BE2C (cell line): Measurements from ENCODE around the gene PROX1.
"Not testable (repeated sequence)": the region's sequence is repeated elsewhere in the genome, so short reads cannot be mapped to it uniquely, and the experiment has no call there.

ENCODE experiments used
- DNase-seq: peaks from one replicate; pipeline ENCODE4 v3.0.0-alpha.2; 2020
- H3K27me3 ChIP-seq: fragments of 250-450 bp; sonication (Bioruptor Pico); 2 replicates; pipeline ENCODE4 v1.5.1; 2020; ENCODE audit warnings: mild to moderate bottlenecking
- H3K36me3 ChIP-seq: fragments of 250-450 bp; sonication (Bioruptor Pico); 2 replicates; pipeline ENCODE4 v1.5.1; 2020; ENCODE audit warnings: mild to moderate bottlenecking
- H3K4me1 ChIP-seq: fragments of 250-450 bp; sonication (Bioruptor Pico); 2 replicates; pipeline ENCODE4 v1.5.1; 2020
- H3K4me3 ChIP-seq: 2 replicates; pipeline ENCODE4 v1.5.1; 2011; ENCODE audit warnings: low read depth, low read length
- H3K9me3 ChIP-seq: fragments of 250-450 bp; sonication (Bioruptor Pico); 2 replicates; pipeline ENCODE4 v1.5.1; 2020
- TF ChIP-seq, protein P1 (sequence below): IDR thresholded peaks from 2 replicates; pipeline ENCODE4 v1.5.1; 2012; ENCODE audit warnings: mild to moderate bottlenecking, low read depth, low read length

PROX1 gene

DNA sequence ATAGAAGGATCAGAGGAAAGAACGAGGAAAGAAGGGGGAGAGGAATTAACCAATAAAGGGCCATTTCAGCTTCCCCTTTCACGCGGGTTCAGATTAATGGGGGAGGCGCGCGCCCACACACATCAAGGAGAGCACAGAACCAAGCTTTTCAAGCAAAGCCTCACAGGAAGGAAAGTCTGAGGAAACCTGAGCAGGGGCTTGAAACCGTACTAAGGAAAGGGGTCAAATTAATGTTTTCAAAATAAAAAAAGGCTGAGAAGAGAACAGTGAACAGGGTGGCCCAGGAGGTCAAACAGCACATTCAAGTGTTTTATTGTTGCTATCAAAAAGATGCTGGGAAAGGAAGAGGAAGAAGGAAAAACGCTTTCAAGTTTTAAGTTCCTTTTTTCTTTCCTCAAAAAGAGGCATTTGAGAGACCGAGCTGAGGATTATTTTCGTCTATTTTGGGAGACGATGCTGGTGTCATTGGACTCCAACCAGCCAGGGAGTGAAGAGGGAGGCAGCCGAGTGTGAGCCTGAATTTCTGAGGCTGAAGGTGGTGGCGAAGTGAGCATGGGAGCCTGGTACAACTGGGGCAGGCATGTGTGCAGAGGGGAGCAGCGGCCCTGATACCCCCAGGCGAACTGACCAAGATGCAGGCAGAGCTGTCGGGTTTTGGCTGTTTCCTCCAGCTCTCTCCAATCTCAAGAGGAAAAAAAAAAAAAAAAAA is 88.4 kb downstream of the PROX1 start:
- peaks cover 18% of the 10 kb centered on the region for H3K4me1 ChIP-seq
- no peaks in the 10 kb centered on the region for H3K27me3 ChIP-seq
- DNase-seq, result no peak
- TF ChIP-seq, protein P1, sequence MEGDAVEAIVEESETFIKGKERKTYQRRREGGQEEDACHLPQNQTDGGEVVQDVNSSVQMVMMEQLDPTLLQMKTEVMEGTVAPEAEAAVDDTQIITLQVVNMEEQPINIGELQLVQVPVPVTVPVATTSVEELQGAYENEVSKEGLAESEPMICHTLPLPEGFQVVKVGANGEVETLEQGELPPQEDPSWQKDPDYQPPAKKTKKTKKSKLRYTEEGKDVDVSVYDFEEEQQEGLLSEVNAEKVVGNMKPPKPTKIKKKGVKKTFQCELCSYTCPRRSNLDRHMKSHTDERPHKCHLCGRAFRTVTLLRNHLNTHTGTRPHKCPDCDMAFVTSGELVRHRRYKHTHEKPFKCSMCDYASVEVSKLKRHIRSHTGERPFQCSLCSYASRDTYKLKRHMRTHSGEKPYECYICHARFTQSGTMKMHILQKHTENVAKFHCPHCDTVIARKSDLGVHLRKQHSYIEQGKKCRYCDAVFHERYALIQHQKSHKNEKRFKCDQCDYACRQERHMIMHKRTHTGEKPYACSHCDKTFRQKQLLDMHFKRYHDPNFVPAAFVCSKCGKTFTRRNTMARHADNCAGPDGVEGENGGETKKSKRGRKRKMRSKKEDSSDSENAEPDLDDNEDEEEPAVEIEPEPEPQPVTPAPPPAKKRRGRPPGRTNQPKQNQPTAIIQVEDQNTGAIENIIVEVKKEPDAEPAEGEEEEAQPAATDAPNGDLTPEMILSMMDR, result no peak
- H3K9me3 ChIP-seq, result no peaks in the 10 kb centered on the region
- H3K4me3 ChIP-seq, result no peak overlapping the region
- H3K36me3 ChIP-seq, result no peaks in the 10 kb centered on the region

DNA sequence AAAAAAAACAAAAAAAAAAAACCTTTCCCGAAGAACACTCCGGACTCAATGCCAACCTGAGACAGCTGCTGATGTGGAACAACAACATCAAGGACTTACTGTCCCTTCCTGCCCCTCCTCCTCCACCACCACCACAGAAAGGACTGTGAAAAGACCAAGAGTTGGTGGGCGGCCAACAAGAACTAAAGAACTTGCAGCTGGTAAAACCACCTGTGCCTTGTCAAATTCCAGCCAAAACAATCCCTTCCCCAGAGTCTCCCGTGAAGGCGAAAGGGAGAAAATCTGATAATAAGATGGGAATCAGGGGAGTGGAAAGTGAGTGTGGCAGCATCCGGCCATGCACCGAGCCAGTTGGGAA is 88.9 kb downstream of the PROX1 start:
- TF ChIP-seq, protein P1, result no peak
- Histone ChIP-seq H3K4me3 (no peak overlapping the region), H3K4me1 (peaks cover 18% of the 10 kb centered on the region), H3K27me3 (no peaks in the 10 kb centered on the region), H3K9me3 (no peaks in the 10 kb centered on the region), H3K36me3 (no peaks in the 10 kb centered on the region)
- DNase-seq, result no peak

DNA sequence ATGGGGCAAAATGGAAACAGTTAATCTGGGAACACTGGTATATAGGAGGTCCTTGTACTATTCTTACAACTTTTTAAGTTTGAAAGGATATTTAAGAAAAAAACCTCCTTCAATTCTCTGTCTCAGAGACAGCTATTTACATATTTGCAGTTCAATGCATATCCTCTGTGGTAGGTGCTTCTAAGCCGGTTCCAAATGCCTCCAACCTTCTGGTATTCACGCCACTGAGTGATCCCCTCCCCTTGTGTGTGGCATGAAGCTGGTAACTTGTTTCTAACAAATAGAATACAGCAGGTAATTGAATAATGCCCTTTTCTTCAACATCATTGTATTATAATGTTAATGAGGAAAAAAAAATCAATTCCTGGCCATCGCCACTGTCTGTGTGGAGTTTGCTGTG is 91.2 kb downstream of the PROX1 start:
- TF ChIP-seq, protein P1, result no peak
- no peak for DNase-seq
- Histone ChIP-seq H3K27me3 (no peaks in the 10 kb centered on the region), H3K9me3 (no peaks in the 10 kb centered on the region), H3K36me3 (no peaks in the 10 kb centered on the region), H3K4me1 (peaks cover 16% of the 10 kb centered on the region), H3K4me3 (no peak overlapping the region)

DNA sequence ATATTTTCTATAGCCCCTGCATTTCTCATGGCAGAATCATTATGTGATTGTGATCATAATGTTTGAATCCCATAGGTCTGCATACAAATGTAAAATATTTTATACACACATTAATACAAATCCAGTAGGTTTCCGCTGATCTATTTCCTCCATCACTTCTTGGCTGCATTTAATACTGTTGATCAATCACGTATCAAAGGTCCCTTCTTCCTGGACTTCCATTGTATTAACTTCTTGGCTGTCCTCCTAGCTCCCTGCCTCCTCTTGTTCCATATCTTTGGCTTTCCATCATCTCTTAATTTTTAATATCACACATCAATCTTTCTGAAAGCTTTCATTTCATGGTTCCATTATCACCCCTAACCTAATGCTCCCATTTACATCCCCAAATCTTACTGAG is 97.6 kb downstream of the PROX1 start:
- no peaks in the 10 kb centered on the region for H3K4me1 ChIP-seq
- TF ChIP-seq, protein P1, result no peak
- no peak for DNase-seq
- no peaks in the 10 kb centered on the region for H3K27me3 ChIP-seq
- H3K4me3 ChIP-seq, result no peak overlapping the region
- H3K36me3 ChIP-seq, result no peaks in the 10 kb centered on the region
- H3K9me3 ChIP-seq, result no peaks in the 10 kb centered on the region

DNA sequence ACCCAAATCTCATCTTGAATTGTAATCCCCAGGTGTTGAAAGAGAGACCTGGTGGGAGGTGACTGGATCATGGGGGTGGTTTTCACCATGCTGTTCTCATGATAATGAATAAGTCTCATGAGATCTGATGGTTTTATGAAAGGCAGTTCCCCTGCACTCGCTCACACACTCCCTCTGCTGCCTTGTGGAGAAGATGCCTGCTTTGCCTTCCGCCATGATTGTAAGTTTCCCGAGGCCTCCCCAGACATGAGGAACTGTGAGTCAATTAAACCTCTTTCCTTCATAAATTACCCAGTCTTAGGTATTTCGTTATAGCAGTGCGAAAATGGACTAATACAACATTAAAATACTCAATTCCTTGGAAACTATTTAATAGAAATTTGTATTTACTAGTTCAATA is 99.2 kb downstream of the PROX1 start:
- TF ChIP-seq, protein P1, result peak; percentile 32; the same call in 1 of the 2 replicates
- H3K9me3 ChIP-seq, result no peaks in the 10 kb centered on the region
- H3K27me3 ChIP-seq, result no peaks in the 10 kb centered on the region
- no peak for DNase-seq
- H3K36me3 ChIP-seq, result no peaks in the 10 kb centered on the region
- H3K4me1 ChIP-seq, result no peaks in the 10 kb centered on the region
- H3K4me3 ChIP-seq, result no peak overlapping the region

DNA sequence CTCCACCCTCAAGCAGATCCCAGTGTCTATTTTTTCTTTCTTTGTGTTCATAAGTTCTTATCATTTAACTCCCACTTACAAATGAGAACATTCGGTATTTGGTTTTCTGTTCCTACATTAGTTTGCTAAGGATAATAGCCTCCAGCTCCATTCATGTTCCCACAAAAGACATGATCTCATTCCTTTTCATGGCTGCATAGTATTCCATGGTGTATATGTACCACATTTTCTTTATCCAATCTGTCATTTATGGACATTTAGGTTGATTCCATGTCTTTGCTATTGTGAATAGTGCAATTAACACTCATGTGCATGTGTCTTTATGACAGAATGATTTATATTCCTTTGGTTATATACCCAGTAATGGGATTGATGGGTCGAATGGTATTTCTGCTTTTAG is 101.2 kb downstream of the PROX1 start:
- not testable (repeated sequence) for DNase-seq, H3K36me3 ChIP-seq, H3K4me1 ChIP-seq, H3K4me3 ChIP-seq, H3K9me3 ChIP-seq, H3K27me3 ChIP-seq
